SK-N-SH treated with all-trans-retinoic acid at 6 μM for 48 hours (cell line): ENCODE results near the gene SH3BP4.

Source experiments
- ATAC-seq: fragments of 200-7000 bp; cut with Tn5 transposase; 3 replicates; pipeline ENCODE4 v1.9.1; 2020; ENCODE audit warnings: mild to moderate bottlenecking, moderate library complexity
- ARNTL ChIP-seq: fragments of 450-650 bp; formaldehyde crosslinking; IDR thresholded peaks from 2 replicates; pipeline ENCODE4 v1.5.0; 2020; ENCODE audit warnings: low read depth, mild to moderate bottlenecking, moderate library complexity, borderline replicate concordance
- BACH2 ChIP-seq: fragments of 250-450 bp; sonication (Bioruptor Pico); IDR thresholded peaks from 2 replicates; pipeline ENCODE4 v1.9.0; 2021; ENCODE audit warnings: mild to moderate bottlenecking, borderline replicate concordance
- CSDC2 ChIP-seq: fragments of 250-450 bp; sonication (Bioruptor Pico); IDR thresholded peaks from 2 replicates; pipeline ENCODE4 v1.5.0; 2020; ENCODE audit warnings: mild to moderate bottlenecking, moderate library complexity
- ESRRG ChIP-seq: fragments of 250-450 bp; sonication (Bioruptor Pico); IDR thresholded peaks from 2 replicates; pipeline ENCODE4 v1.6.1; 2021; ENCODE audit warnings: mild to moderate bottlenecking
- GLIS3 ChIP-seq: fragments of 250-450 bp; sonication (Bioruptor Pico); IDR thresholded peaks from 2 replicates; pipeline ENCODE4 v1.5.0; 2020; ENCODE audit warnings: mild to moderate bottlenecking, moderate library complexity
- ISL1 ChIP-seq: fragments of 250-450 bp; sonication (Bioruptor Pico); IDR thresholded peaks from 2 replicates; pipeline ENCODE4 v2.1.2; 2022; ENCODE audit warnings: mild to moderate bottlenecking, moderate library complexity
- OSR1 ChIP-seq: fragments of 250-450 bp; sonication (Bioruptor Pico); IDR thresholded peaks from 2 replicates; pipeline ENCODE4 v1.8.0; 2022; ENCODE audit warnings: moderate library complexity, mild to moderate bottlenecking, inconsistent platforms
- PPARA ChIP-seq: fragments of 250-450 bp; sonication (Bioruptor Pico); IDR thresholded peaks from 2 replicates; pipeline ENCODE4 v1.5.0; 2020; ENCODE audit warnings: mild to moderate bottlenecking, borderline replicate concordance
- RARB ChIP-seq: fragments of 250-450 bp; sonication (Bioruptor Pico); IDR thresholded peaks from 2 replicates; pipeline ENCODE4 v1.8.0; 2021; ENCODE audit warnings: mild to moderate bottlenecking, moderate library complexity
- SNAI2 ChIP-seq: fragments of 250-450 bp; sonication (Bioruptor Pico); IDR thresholded peaks from 2 replicates; pipeline ENCODE4 v1.5.0; 2020; ENCODE audit warnings: mild to moderate bottlenecking, moderate library complexity
- TOX ChIP-seq: fragments of 250-450 bp; sonication (Bioruptor Pico); IDR thresholded peaks from 2 replicates; pipeline ENCODE4 v1.8.0; 2021; ENCODE audit warnings: mild to moderate bottlenecking, moderate library complexity, borderline replicate concordance
- ZC3H10 ChIP-seq: fragments of 250-450 bp; sonication (Bioruptor Pico); IDR thresholded peaks from 2 replicates; pipeline ENCODE4 v1.5.1; 2021; ENCODE audit warnings: mild to moderate bottlenecking, moderate library complexity
- ZFP3 ChIP-seq: fragments of 250-450 bp; sonication (Bioruptor Pico); IDR thresholded peaks from 2 replicates; pipeline ENCODE4 v1.5.0; 2020; ENCODE audit warnings: mild to moderate bottlenecking, moderate library complexity
- ZNF565 ChIP-seq: fragments of 450-650 bp; formaldehyde crosslinking; conservative IDR thresholded peaks from 2 replicates; pipeline ENCODE4 v1.5.0; 2020; ENCODE audit warnings: low read depth, mild to moderate bottlenecking, moderate library complexity
- ZNF70 ChIP-seq: fragments of 450-650 bp; formaldehyde crosslinking; IDR thresholded peaks from 2 replicates; pipeline ENCODE4 v1.5.0; 2020; ENCODE audit warnings: mild to moderate bottlenecking, moderate library complexity
- ZNF8 ChIP-seq: fragments of 450-650 bp; formaldehyde crosslinking; IDR thresholded peaks from 2 replicates; pipeline ENCODE4 v1.5.0; 2020; ENCODE audit warnings: mild to moderate bottlenecking, moderate library complexity
- TF ChIP-seq, protein P1 (sequence below): fragments of 250-450 bp; sonication (Bioruptor Pico); IDR thresholded peaks from 2 replicates; pipeline ENCODE4 v1.5.0; 2020; ENCODE audit warnings: mild to moderate bottlenecking, moderate library complexity
- TF ChIP-seq, protein P2 (sequence below): fragments of 250-450 bp; sonication (Bioruptor Pico); IDR thresholded peaks from 2 replicates; pipeline ENCODE4 v1.5.1; 2021; ENCODE audit warnings: mild to moderate bottlenecking, moderate library complexity
- TF ChIP-seq, protein P3 (sequence below): fragments of 250-450 bp; sonication (Bioruptor Pico); IDR thresholded peaks from 2 replicates; pipeline ENCODE4 v1.8.0; 2021; ENCODE audit warnings: low read depth, mild to moderate bottlenecking, moderate library complexity, borderline replicate concordance
- TF ChIP-seq, protein P4 (sequence below): fragments of 250-450 bp; sonication (Bioruptor Pico); IDR thresholded peaks from 2 replicates; pipeline ENCODE4 v1.8.0; 2020; ENCODE audit warnings: mild to moderate bottlenecking, moderate library complexity, borderline replicate concordance
- TF ChIP-seq, protein P5 (sequence below): fragments of 250-450 bp; sonication (Bioruptor Pico); IDR thresholded peaks from 2 replicates; pipeline ENCODE4 v1.5.1; 2020; ENCODE audit warnings: low read depth, mild to moderate bottlenecking, moderate library complexity

The SH3BP4 gene

DNA sequence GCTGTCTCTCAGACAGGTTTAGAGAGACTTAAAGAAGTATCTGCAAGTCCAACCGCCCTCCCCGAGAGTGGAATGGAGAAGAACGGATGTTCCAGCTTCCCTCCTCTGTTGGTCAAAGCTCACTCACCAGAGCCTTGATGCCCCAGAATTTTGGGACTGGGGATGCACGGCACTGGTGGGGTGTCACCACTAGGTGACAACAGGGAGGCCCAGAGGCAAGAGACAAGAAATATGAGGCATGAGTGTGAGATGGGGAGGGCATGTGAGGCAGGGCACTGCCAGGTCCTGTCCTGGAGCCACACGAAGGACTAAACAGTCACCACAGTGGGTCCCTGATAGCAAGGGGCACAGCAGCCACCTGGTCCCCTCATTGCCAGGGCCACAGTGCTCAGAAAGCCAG is 35.1 kb upstream of the SH3BP4 start:
- TF ChIP-seq PPARA (CRISPR knock-in tag) = no peak
- no peak for TF ChIP-seq RARB (CRISPR knock-in tag)
- TF ChIP-seq ESRRG (CRISPR knock-in tag) = no peak
- no peak for TF ChIP-seq ARNTL (CRISPR knock-in tag)
- TF ChIP-seq OSR1 (CRISPR knock-in tag) = no peak
- no peak for TF ChIP-seq ISL1 (CRISPR knock-in tag)
- TF ChIP-seq, protein P1, sequence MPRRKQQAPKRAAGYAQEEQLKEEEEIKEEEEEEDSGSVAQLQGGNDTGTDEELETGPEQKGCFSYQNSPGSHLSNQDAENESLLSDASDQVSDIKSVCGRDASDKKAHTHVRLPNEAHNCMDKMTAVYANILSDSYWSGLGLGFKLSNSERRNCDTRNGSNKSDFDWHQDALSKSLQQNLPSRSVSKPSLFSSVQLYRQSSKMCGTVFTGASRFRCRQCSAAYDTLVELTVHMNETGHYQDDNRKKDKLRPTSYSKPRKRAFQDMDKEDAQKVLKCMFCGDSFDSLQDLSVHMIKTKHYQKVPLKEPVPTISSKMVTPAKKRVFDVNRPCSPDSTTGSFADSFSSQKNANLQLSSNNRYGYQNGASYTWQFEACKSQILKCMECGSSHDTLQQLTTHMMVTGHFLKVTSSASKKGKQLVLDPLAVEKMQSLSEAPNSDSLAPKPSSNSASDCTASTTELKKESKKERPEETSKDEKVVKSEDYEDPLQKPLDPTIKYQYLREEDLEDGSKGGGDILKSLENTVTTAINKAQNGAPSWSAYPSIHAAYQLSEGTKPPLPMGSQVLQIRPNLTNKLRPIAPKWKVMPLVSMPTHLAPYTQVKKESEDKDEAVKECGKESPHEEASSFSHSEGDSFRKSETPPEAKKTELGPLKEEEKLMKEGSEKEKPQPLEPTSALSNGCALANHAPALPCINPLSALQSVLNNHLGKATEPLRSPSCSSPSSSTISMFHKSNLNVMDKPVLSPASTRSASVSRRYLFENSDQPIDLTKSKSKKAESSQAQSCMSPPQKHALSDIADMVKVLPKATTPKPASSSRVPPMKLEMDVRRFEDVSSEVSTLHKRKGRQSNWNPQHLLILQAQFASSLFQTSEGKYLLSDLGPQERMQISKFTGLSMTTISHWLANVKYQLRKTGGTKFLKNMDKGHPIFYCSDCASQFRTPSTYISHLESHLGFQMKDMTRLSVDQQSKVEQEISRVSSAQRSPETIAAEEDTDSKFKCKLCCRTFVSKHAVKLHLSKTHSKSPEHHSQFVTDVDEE = no peak
- TF ChIP-seq CSDC2 = no peak
- TF ChIP-seq BACH2 (CRISPR knock-in tag) = no peak
- TF ChIP-seq ZNF70 (CRISPR knock-in tag) = no peak
- no peak for TF ChIP-seq SNAI2
- no peak for TF ChIP-seq ZNF8 (CRISPR knock-in tag)
- no peak for ATAC-seq

DNA sequence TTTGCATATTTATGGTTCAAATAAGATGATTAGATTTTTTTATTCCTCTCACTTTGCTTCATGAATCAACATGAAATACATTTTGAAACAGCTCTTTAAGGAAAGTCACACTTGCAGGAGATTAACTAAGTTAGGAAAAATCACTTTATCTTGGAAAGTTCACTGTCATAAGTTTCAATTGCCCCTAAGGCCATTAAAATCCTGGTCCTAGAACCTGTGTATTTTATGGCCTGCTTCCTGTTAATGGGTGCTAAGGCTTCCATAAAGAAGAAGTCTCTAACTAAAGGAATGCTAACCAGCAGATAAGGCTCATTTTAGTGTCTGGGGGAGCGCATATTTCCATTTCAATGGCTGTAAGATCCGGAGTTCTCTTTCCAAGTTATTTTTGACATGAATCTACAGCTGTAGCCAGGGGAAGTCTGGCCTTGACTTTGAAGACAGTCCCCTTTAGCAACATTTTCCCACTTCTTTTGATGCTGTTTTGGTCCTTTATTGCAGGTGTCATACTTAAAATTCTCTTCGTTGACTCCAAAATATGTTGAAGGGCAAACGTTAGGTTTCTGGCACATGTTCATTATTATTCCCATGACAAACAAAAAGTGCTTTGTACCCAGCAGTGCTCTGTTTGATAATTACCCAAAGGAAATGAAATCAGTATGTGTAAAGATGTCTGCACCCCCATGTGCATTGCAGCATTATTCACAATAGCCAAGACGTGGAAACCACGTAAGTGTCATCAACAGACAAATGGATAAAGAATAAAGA is 34.4 kb upstream of the SH3BP4 start:
- ATAC-seq = no peak
- TF ChIP-seq ZC3H10 (CRISPR knock-in tag) (no peak), CSDC2 (no peak), ISL1 (CRISPR knock-in tag) (no peak), GLIS3 (no peak), PPARA (CRISPR knock-in tag) (no peak), ZFP3 (CRISPR knock-in tag) (no peak), ZNF565 (CRISPR knock-in tag) (no peak), OSR1 (CRISPR knock-in tag) (no peak), SNAI2 (no peak), TOX (no peak), ZNF70 (CRISPR knock-in tag) (no peak), RARB (CRISPR knock-in tag) (no peak), ARNTL (CRISPR knock-in tag) (no peak), BACH2 (CRISPR knock-in tag) (no peak), ZNF8 (CRISPR knock-in tag) (no peak)
- TF ChIP-seq, protein P2, sequence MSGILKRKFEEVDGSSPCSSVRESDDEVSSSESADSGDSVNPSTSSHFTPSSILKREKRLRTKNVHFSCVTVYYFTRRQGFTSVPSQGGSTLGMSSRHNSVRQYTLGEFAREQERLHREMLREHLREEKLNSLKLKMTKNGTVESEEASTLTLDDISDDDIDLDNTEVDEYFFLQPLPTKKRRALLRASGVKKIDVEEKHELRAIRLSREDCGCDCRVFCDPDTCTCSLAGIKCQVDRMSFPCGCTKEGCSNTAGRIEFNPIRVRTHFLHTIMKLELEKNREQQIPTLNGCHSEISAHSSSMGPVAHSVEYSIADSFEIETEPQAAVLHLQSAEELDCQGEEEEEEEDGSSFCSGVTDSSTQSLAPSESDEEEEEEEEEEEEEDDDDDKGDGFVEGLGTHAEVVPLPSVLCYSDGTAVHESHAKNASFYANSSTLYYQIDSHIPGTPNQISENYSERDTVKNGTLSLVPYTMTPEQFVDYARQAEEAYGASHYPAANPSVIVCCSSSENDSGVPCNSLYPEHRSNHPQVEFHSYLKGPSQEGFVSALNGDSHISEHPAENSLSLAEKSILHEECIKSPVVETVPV (CRISPR knock-in tag) = no peak
- TF ChIP-seq, protein P3, sequence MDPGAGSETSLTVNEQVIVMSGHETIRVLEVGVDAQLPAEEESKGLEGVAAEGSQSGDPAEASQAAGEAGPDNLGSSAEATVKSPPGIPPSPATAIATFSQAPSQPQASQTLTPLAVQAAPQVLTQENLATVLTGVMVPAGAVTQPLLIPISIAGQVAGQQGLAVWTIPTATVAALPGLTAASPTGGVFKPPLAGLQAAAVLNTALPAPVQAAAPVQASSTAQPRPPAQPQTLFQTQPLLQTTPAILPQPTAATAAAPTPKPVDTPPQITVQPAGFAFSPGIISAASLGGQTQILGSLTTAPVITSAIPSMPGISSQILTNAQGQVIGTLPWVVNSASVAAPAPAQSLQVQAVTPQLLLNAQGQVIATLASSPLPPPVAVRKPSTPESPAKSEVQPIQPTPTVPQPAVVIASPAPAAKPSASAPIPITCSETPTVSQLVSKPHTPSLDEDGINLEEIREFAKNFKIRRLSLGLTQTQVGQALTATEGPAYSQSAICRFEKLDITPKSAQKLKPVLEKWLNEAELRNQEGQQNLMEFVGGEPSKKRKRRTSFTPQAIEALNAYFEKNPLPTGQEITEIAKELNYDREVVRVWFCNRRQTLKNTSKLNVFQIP (CRISPR knock-in tag) = no peak
- TF ChIP-seq, protein P1 = no peak
- TF ChIP-seq, protein P4, sequence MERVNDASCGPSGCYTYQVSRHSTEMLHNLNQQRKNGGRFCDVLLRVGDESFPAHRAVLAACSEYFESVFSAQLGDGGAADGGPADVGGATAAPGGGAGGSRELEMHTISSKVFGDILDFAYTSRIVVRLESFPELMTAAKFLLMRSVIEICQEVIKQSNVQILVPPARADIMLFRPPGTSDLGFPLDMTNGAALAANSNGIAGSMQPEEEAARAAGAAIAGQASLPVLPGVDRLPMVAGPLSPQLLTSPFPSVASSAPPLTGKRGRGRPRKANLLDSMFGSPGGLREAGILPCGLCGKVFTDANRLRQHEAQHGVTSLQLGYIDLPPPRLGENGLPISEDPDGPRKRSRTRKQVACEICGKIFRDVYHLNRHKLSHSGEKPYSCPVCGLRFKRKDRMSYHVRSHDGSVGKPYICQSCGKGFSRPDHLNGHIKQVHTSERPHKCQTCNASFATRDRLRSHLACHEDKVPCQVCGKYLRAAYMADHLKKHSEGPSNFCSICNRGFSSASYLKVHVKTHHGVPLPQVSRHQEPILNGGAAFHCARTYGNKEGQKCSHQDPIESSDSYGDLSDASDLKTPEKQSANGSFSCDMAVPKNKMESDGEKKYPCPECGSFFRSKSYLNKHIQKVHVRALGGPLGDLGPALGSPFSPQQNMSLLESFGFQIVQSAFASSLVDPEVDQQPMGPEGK = no peak
- TF ChIP-seq, protein P5, sequence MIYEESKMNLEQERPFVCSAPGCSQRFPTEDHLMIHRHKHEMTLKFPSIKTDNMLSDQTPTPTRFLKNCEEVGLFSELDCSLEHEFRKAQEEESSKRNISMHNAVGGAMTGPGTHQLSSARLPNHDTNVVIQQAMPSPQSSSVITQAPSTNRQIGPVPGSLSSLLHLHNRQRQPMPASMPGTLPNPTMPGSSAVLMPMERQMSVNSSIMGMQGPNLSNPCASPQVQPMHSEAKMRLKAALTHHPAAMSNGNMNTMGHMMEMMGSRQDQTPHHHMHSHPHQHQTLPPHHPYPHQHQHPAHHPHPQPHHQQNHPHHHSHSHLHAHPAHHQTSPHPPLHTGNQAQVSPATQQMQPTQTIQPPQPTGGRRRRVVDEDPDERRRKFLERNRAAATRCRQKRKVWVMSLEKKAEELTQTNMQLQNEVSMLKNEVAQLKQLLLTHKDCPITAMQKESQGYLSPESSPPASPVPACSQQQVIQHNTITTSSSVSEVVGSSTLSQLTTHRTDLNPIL (CRISPR knock-in tag) = no peak
